ENCODE data around the gene SYNDIG1. TPM values are rescaled to one million over a fixed set of nuclear protein-coding genes. Genes with fewer than 3 reads are reported as not detected.

Gene SYNDIG1
- total RNA-seq, 1 experiment from 2014 or later: 17.9 TPM

DNA sequence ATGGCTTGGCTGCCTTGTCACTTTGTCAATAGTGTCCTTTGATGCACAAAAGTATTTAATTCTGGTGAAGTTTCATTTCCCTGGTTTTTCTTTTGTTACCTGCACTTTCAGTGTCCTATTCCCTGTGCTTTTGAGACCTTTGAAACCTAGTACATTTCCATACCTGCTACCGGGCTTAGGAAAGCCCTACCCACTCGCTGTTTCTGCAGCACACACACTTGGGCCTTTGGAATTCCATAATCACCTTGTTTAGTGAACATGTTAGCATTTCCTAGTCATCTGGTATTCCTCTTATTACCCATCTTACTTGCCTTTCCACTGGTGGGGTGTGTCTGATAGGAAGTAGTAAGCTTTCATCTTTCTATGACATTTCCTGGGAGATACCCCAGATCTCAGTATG, 19.3 kb upstream of the SYNDIG1 start:
- BruUV-seq (replicated peaks): no TSS peak

DNA sequence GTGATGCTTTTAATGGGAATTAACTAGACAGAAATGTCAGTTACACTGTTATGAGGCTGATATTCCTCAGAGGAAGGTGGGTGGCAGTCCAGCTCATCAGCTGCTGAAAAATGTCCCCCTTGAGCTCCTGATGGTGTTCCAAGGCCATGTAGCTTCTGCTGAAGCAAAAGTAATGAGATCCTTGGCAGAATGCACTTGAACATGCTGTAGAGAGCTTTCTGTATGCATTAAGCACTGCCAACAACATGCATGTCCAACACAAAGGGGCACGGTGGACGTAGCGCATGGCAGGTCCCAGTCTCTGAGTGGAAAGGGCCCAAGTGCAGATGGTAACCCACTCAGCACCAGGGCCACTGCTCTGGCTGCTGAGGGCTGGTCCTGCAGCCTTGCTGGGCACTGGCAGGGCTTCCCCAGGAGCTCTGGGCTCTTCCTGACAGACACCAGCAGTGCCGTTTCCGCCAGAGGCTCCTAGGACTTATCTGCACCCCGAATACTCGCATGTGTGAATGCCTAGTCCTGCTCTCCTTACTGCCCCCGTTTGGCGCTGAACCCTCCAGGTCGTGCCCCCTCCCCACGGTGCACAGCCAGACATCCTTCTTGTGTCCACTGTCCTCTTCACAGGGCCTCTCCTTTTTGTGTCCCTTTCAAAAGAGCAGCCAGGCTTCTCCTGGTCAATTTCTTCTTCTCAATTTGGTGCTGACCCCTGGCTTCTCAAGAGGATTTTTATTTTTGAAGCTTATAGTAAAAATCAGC, 18.6 kb upstream of the SYNDIG1 start:
- Histone ChIP-seq H3K9me3 (ENCODE audit: low read depth, low read length, poor library complexity, severe bottlenecking) (no peaks in the 10 kb centered on the region), H3K27ac (ENCODE audit: low read depth, low read length, poor library complexity, severe bottlenecking) (no peak overlapping the region), H3K27me3 (replicated peaks; ENCODE audit: insufficient read depth, low read depth, low read length, poor library complexity) (no peaks in the 10 kb centered on the region), H3K4me3 (ENCODE audit: low read depth, low read length, poor library complexity, severe bottlenecking) (no peak overlapping the region), H3K36me3 (ENCODE audit: insufficient read depth, low read length, poor library complexity, severe bottlenecking) (no peaks in the 10 kb centered on the region), H3K4me1 (ENCODE audit: insufficient read depth, low read length, poor library complexity, severe bottlenecking) (no peaks in the 10 kb centered on the region)
- no peak for DNase-seq (ENCODE audit: low spot score)
- intact Hi-C loops (cut with micrococcal nuclease; ENCODE audit: unreplicated experiment): no loop called here
- no TSS peak for BruUV-seq (replicated peaks)
- ChIA-PET CTCF (no interaction called here), POLR2A (ENCODE audit: low non-redundant PET) (no interaction called here)
- no peak for TF ChIP-seq EZH2 (IDR thresholded peaks at IDR 0.05; ENCODE audit: borderline replicate concordance, low read depth, low read length, poor library complexity, severe bottlenecking)
- TF ChIP-seq, protein P1, sequence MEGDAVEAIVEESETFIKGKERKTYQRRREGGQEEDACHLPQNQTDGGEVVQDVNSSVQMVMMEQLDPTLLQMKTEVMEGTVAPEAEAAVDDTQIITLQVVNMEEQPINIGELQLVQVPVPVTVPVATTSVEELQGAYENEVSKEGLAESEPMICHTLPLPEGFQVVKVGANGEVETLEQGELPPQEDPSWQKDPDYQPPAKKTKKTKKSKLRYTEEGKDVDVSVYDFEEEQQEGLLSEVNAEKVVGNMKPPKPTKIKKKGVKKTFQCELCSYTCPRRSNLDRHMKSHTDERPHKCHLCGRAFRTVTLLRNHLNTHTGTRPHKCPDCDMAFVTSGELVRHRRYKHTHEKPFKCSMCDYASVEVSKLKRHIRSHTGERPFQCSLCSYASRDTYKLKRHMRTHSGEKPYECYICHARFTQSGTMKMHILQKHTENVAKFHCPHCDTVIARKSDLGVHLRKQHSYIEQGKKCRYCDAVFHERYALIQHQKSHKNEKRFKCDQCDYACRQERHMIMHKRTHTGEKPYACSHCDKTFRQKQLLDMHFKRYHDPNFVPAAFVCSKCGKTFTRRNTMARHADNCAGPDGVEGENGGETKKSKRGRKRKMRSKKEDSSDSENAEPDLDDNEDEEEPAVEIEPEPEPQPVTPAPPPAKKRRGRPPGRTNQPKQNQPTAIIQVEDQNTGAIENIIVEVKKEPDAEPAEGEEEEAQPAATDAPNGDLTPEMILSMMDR (conservative IDR thresholded peaks at IDR 0.05; ENCODE audit: low read depth, low read length): no peak

More for the DNA sequence above, 19.3 kb upstream of the SYNDIG1 start:
- Histone ChIP-seq H3K9me3 (ENCODE audit: low read depth, low read length, poor library complexity, severe bottlenecking) (no peaks in the 10 kb centered on the region), H3K36me3 (ENCODE audit: insufficient read depth, low read length, poor library complexity, severe bottlenecking) (no peaks in the 10 kb centered on the region), H3K27ac (ENCODE audit: low read depth, low read length, poor library complexity, severe bottlenecking) (no peak overlapping the region), H3K27me3 (replicated peaks; ENCODE audit: insufficient read depth, low read depth, low read length, poor library complexity) (no peaks in the 10 kb centered on the region), H3K4me1 (ENCODE audit: insufficient read depth, low read length, poor library complexity, severe bottlenecking) (no peaks in the 10 kb centered on the region), H3K4me3 (ENCODE audit: low read depth, low read length, poor library complexity, severe bottlenecking) (no peak overlapping the region)
- no peak for DNase-seq (ENCODE audit: low spot score)
- TF ChIP-seq EZH2 (IDR thresholded peaks at IDR 0.05; ENCODE audit: borderline replicate concordance, low read depth, low read length, poor library complexity, severe bottlenecking): no peak
- TF ChIP-seq, protein P1 (conservative IDR thresholded peaks at IDR 0.05; ENCODE audit: low read depth, low read length): no peak
- intact Hi-C loops (cut with micrococcal nuclease; ENCODE audit: unreplicated experiment): no loop called here
- POLR2A ChIA-PET (ENCODE audit: low non-redundant PET): no interaction called here
- CTCF ChIA-PET: no interaction called here

DNA sequence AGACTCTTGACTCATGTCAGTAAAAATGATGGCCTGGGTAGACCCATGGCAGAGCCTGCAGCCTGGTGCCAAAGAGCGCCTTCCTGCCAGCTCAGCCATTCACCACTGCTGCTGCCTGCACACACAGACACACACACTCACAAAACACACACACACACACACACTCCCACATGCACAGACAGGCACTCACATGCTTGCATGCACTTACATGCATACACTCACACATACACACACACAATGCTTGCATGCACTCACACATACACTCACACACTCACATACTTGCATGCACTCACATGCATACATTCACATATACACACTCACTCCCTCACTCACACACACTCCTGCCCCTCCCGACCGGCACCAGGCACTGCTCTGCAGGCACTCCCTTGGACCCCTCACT, 18.0 kb upstream of the SYNDIG1 start:
- BruUV-seq (replicated peaks): no TSS peak
- no peak for DNase-seq (ENCODE audit: low spot score)
- no peaks in the 10 kb centered on the region for H3K9me3 ChIP-seq (ENCODE audit: low read depth, low read length, poor library complexity, severe bottlenecking)
- H3K36me3 ChIP-seq (ENCODE audit: insufficient read depth, low read length, poor library complexity, severe bottlenecking): no peaks in the 10 kb centered on the region
- no peaks in the 10 kb centered on the region for H3K4me1 ChIP-seq (ENCODE audit: insufficient read depth, low read length, poor library complexity, severe bottlenecking)
- ChIA-PET POLR2A (ENCODE audit: low non-redundant PET) (no interaction called here), CTCF (no interaction called here)
- H3K27ac ChIP-seq (ENCODE audit: low read depth, low read length, poor library complexity, severe bottlenecking): no peak overlapping the region
- no peak overlapping the region for H3K4me3 ChIP-seq (ENCODE audit: low read depth, low read length, poor library complexity, severe bottlenecking)
- intact Hi-C loops (cut with micrococcal nuclease; ENCODE audit: unreplicated experiment): no loop called here
- no peaks in the 10 kb centered on the region for H3K27me3 ChIP-seq (replicated peaks; ENCODE audit: insufficient read depth, low read depth, low read length, poor library complexity)
- TF ChIP-seq EZH2 (IDR thresholded peaks at IDR 0.05; ENCODE audit: borderline replicate concordance, low read depth, low read length, poor library complexity, severe bottlenecking): no peak
- TF ChIP-seq, protein P1 (conservative IDR thresholded peaks at IDR 0.05; ENCODE audit: low read depth, low read length): no peak

Data from A673 (cell line).